ENCODE data around the gene PTPN1.
"Not testable (repeated sequence)": the region's sequence is repeated elsewhere in the genome, so short reads cannot be mapped to it uniquely, and the experiment has no call there.

PTPN1 gene

DNA sequence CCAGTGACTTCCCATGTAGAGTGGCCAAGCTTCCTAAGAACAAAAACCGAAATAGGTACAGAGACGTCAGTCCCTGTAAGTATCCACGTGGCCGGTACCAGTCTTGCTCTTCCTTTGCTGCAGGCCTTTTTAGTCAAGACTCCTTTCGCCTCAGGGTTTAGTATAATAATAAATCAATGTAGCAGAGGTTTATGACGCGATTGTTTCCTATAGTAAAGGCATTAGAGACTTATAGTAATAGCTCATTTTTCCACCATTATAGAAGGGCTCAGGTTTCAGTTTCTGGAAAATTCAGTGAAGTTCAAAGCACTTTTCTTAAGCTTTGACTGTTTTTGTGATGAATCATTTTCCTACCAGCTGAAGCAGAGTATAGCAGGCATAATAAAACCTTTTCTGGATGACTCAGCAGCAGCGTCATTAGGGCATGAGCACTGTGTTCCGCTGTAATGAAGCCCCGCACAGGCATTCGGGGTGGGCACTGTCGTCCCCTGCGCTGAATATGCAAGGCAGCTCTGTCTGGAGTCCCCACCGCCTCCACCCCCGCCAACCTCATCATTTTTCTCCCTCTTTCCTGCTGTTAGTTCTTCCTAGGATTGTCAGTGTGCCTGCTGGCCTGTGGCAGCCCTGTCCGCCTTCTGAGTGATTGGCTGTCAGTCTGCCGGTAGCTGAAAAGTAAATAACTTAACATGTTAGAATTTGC, 51.3 kb downstream of the PTPN1 start:
- no peak for FAIRE-seq
- TF ChIP-seq POLR2AphosphoS5 (IDR thresholded peaks at IDR 0.05; ENCODE audit: low read depth, low read length) (no peak), POLR2A (IDR thresholded peaks at IDR 0.05; ENCODE audit: low read depth, low read length) (no peak), TAF1 (IDR thresholded peaks at IDR 0.05; ENCODE audit: low read depth, low read length) (no peak), POU2F2 (IDR thresholded peaks at IDR 0.05; ENCODE audit: low read depth, low read length) (no peak), SPI1 (IDR thresholded peaks at IDR 0.05; ENCODE audit: low read depth, low read length) (no peak), PAX5 (IDR thresholded peaks at IDR 0.05; ENCODE audit: insufficient read depth, low read length, severe bottlenecking) (no peak)
- no peak for DNase-seq (ENCODE audit: insufficient read length, low spot score)

DNA sequence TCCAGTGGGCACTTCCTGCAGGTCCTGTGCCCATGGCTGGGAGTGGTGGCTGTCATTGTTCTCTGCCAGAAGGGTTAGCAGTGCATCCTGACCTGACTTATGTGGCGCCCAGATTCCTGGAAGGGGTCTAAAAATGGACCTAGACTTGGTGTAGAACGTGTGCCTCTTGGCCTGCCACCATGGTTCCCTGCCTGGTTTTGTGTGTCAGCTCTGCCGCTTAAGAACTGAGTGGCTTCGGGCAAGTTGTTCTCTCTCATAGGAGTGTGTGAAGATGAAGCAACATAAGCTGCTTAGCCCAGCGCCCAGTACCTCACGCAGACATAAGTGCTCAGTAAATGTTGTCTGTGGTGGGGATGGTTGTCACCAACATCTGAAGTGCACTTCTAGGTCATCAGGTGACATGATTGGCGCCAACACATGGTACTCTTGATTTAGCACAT, 52.1 kb downstream of the PTPN1 start:
- FAIRE-seq (no peak), DNase-seq (ENCODE audit: insufficient read length, low spot score) (no peak)
- TF ChIP-seq POLR2A (IDR thresholded peaks at IDR 0.05; ENCODE audit: low read depth, low read length) (no peak), TAF1 (IDR thresholded peaks at IDR 0.05; ENCODE audit: low read depth, low read length) (no peak), POU2F2 (IDR thresholded peaks at IDR 0.05; ENCODE audit: low read depth, low read length) (no peak), POLR2AphosphoS5 (IDR thresholded peaks at IDR 0.05; ENCODE audit: low read depth, low read length) (no peak), PAX5 (IDR thresholded peaks at IDR 0.05; ENCODE audit: insufficient read depth, low read length, severe bottlenecking) (no peak)

DNA sequence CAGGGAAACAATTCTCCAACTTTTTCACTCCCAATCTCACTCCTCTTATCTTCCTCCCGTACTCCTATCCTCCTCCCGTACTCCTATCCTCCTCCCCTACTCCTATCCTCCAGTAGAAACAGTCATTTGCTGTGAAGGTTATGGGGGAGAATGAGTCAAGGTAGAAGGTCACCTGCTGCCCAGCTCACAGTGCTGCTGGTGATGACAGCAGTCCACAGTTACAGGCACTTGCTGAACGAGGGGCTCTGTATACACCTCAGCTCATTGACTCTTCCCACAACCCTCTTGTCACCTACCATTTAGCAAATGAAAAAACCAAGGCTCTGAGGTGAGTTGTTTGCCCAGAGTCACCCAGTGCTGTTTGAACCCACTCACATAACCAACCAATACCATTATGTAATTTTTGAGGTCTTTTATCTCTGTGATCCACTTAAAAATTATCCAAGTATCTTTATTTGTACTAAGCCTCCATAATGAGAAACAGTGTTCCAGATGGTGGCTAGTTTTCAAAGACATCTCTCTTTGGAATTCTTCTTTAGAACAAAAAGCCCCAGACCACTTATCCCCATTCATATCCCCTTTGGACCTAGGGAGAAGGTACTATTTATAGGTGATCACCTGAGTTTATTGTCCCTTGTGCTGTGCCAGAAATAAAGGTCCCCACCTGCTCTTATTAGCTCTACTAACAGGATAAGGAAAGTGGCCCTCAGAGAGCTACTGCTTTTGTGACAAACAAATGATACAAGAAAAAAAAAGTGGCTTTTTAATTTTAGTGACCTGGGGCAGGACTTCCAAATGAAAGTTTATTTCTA, 53.2 kb downstream of the PTPN1 start:
- no peak for DNase-seq (ENCODE audit: insufficient read length, low spot score)
- TF ChIP-seq SPI1 (IDR thresholded peaks at IDR 0.05; ENCODE audit: low read depth, low read length) (no peak), POU2F2 (IDR thresholded peaks at IDR 0.05; ENCODE audit: low read depth, low read length) (no peak), PAX5 (IDR thresholded peaks at IDR 0.05; ENCODE audit: insufficient read depth, low read length, severe bottlenecking) (no peak), POLR2AphosphoS5 (IDR thresholded peaks at IDR 0.05; ENCODE audit: low read depth, low read length) (no peak), TAF1 (IDR thresholded peaks at IDR 0.05; ENCODE audit: low read depth, low read length) (no peak), POLR2A (IDR thresholded peaks at IDR 0.05; ENCODE audit: low read depth, low read length) (no peak)
- FAIRE-seq, result no peak

DNA sequence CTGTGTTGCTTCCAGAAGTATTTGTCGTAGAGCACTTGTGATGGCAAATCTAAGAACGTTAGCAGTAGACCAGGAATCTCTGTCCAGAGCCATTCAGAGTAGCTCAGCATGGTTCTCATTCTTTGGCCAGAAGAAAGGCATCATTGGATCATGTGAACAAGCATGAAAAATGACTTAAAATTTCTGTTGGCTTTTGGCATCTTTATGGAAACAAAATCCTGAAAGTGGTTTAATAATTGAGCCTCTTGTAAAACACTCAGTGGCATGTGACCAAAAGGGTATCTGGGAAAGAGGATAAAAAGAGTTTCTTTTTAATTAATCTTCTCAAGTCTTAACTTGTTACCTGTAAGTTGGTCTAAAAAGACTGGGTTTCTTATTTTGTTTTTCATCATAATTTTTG, 55.2 kb downstream of the PTPN1 start:
- DNase-seq (ENCODE audit: insufficient read length, low spot score) (no peak), FAIRE-seq (no peak)
- TF ChIP-seq POLR2AphosphoS5 (IDR thresholded peaks at IDR 0.05; ENCODE audit: low read depth, low read length) (no peak), POLR2A (IDR thresholded peaks at IDR 0.05; ENCODE audit: low read depth, low read length) (no peak), POU2F2 (IDR thresholded peaks at IDR 0.05; ENCODE audit: low read depth, low read length) (no peak), PAX5 (IDR thresholded peaks at IDR 0.05; ENCODE audit: insufficient read depth, low read length, severe bottlenecking) (no peak), TAF1 (IDR thresholded peaks at IDR 0.05; ENCODE audit: low read depth, low read length) (no peak)

DNA sequence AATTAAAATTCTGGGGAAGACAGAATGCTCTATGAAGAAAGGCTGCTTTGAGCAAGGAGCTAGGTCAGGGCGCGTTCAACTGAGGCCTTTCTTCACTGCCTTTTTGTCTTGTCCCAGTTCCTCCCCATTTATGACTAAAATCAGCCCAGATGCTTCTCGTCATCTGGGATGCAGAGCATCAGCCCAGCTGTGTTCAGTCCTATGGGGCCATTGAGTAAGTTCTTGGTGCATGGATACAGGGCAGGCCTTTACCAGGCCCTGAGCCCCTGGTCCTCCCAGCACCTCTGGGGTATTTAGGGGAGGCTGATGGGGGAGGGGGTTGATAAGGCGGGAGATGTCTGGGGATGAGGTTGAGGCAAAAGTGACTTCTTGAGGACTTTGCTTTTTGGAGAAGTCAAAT, 55.7 kb downstream of the PTPN1 start:
- DNase-seq (ENCODE audit: insufficient read length, low spot score) (no peak), FAIRE-seq (no peak)
- no peak for TF ChIP-seq POU2F2 (IDR thresholded peaks at IDR 0.05; ENCODE audit: low read depth, low read length)
- TF ChIP-seq POLR2AphosphoS5 (IDR thresholded peaks at IDR 0.05; ENCODE audit: low read depth, low read length), result no peak
- no peak for TF ChIP-seq TAF1 (IDR thresholded peaks at IDR 0.05; ENCODE audit: low read depth, low read length)
- no peak for TF ChIP-seq PAX5 (IDR thresholded peaks at IDR 0.05; ENCODE audit: insufficient read depth, low read length, severe bottlenecking)
- no peak for TF ChIP-seq POLR2A (IDR thresholded peaks at IDR 0.05; ENCODE audit: low read depth, low read length)

DNA sequence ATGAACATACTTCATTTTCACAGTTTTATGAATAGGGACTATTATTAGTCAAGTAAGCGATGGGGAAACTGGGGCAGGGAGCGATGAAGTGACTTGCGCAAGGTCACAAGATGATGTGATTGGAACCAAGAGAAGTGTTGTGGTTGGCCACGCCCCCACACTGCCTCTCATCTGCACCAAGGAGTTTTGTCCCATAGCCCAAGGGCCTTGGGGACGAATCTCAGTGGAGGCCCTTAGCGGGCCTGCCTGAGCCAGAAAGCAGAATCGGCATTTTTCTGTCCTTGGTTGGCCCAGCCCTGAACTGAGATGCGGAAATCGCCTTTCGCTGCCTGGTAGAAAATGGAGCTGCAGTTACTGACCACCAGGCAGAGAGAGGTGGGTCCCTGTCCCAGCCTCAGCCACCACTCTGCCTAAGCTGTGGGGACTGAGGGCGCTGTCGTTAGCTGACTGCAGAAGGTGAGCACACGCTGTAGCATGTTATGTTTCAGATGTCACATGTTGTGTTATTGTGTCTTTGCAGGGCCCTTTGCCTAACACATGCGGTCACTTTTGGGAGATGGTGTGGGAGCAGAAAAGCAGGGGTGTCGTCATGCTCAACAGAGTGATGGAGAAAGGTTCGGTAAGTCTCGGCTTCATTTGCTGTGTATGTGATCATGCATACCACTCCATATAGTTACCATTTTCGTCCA, 57.8 kb downstream of the PTPN1 start:
- FAIRE-seq (no peak), DNase-seq (ENCODE audit: insufficient read length, low spot score) (no peak)
- no peak for TF ChIP-seq POLR2A (IDR thresholded peaks at IDR 0.05; ENCODE audit: low read depth, low read length)
- no peak for TF ChIP-seq TAF1 (IDR thresholded peaks at IDR 0.05; ENCODE audit: low read depth, low read length)
- no peak for TF ChIP-seq SPI1 (IDR thresholded peaks at IDR 0.05; ENCODE audit: low read depth, low read length)
- no peak for TF ChIP-seq PAX5 (IDR thresholded peaks at IDR 0.05; ENCODE audit: insufficient read depth, low read length, severe bottlenecking)
- no peak for TF ChIP-seq POU2F2 (IDR thresholded peaks at IDR 0.05; ENCODE audit: low read depth, low read length)
- TF ChIP-seq POLR2AphosphoS5 (IDR thresholded peaks at IDR 0.05; ENCODE audit: low read depth, low read length), result no peak

DNA sequence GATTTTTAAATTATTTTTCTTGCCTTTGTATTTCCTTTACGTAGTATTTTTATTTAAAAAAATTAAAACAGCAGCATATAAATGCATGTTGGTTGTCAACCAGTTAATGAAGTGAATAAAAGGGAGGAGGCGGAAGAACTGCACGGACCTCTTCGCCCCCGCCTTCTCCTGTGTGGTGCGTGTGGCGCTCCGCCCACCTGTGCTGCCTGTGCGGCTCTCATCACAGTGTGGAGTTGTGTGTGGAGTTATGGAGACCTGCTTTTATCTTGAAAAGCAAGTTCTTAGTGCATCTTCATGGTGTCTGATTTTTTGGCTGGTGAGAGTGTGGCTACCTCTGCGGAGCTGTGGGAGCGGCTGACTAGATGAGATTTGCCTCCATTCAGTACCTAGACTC, 58.4 kb downstream of the PTPN1 start:
- DNase-seq (ENCODE audit: insufficient read length, low spot score), result no peak
- no peak for FAIRE-seq
- TF ChIP-seq PAX5 (IDR thresholded peaks at IDR 0.05; ENCODE audit: insufficient read depth, low read length, severe bottlenecking) (no peak), POU2F2 (IDR thresholded peaks at IDR 0.05; ENCODE audit: low read depth, low read length) (no peak), TAF1 (IDR thresholded peaks at IDR 0.05; ENCODE audit: low read depth, low read length) (no peak), POLR2A (IDR thresholded peaks at IDR 0.05; ENCODE audit: low read depth, low read length) (no peak), POLR2AphosphoS5 (IDR thresholded peaks at IDR 0.05; ENCODE audit: low read depth, low read length) (no peak), SPI1 (IDR thresholded peaks at IDR 0.05; ENCODE audit: low read depth, low read length) (no peak)

DNA sequence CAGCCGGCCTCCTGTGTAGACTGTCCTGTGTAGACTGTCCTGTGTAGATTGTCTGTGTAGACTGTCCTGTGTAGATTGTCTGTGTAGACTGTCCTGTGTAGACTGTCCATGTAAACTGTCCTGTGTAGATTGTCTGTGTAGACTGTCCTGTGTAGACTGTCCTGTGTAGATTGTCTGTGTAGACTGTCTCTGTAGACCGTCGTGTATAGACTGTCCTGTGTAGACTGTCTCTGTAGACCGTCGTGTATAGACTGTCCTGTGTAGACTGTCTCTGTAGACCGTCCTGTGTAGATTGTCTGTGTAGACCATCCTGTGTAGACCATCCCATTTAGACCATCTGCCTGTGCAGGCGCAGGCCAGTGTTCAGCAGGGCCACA, 59.3 kb downstream of the PTPN1 start:
- peak; percentile 61 for FAIRE-seq
- DNase-seq (ENCODE audit: insufficient read length, low spot score), result not testable (repeated sequence)
